K562 (cell line): ENCODE results near the gene EFNA2. TPM values are rescaled to one million over a fixed set of nuclear protein-coding genes. Genes with fewer than 3 reads are reported as not detected.

Source experiments
- CBX8 ChIP-seq: fragments of 200-600 bp; sonication (generic); IDR thresholded peaks from 2 replicates; pipeline ENCODE4 v1.6.1; 2012; ENCODE audit warnings: borderline replicate concordance, mixed run types, low read depth, mild to moderate bottlenecking, moderate library complexity, mixed read lengths, low read length, control low read depth, inconsistent platforms; ENCODE audit not compliant: poor library complexity, severe bottlenecking; ENCODE audit errors: extremely low read depth
- GTF2E2 ChIP-seq: fragments of 200-800 bp; sonication (Bioruptor generic); IDR thresholded peaks from 2 replicates; pipeline ENCODE4 v1.6.1; 2016; ENCODE audit warnings: missing genetic modification characterization, missing compliant biosample characterization
- KDM2B ChIP-seq: fragments of 250-450 bp; sonication (Bioruptor Pico); IDR thresholded peaks from 2 replicates; pipeline ENCODE4 v1.8.0; 2021; ENCODE audit warnings: mild to moderate bottlenecking, moderate library complexity
- PHF8 ChIP-seq: fragments of 200-600 bp; sonication (generic); IDR thresholded peaks from 2 replicates; pipeline ENCODE4 v1.6.1; 2012; ENCODE audit warnings: mixed run types, mild to moderate bottlenecking, inconsistent platforms, low read length, moderate library complexity, borderline replicate concordance
- RUNX1 ChIP-seq: sonication (generic); IDR thresholded peaks from 2 replicates; pipeline ENCODE4 v1.6.1; 2016; ENCODE audit warnings: antibody characterized with exemption, low read depth
- SP1 ChIP-seq: sonication (generic); formaldehyde crosslinking; IDR thresholded peaks from 2 replicates; pipeline ENCODE4 v1.8.1; 2022; ENCODE audit warnings: mild to moderate bottlenecking, missing genetic modification reagents
- XRCC3 ChIP-seq: fragments of 450-650 bp; IDR thresholded peaks from 2 replicates; pipeline ENCODE4 v1.6.1; 2017; ENCODE audit warnings: mild to moderate bottlenecking, moderate library complexity
- XRCC5 ChIP-seq: fragments of 200-400 bp; formaldehyde crosslinking; IDR thresholded peaks from 2 replicates; pipeline ENCODE4 v1.6.1; 2017; ENCODE audit warnings: low read depth, mild to moderate bottlenecking, low read length
- YY1 ChIP-seq, 3 experiments: IDR thresholded peaks; 2 replicates each; pipeline ENCODE4 v1.6.1; 2011; ENCODE audit warnings: low read length in 2 of 3, mild to moderate bottlenecking in 2 of 3, moderate library complexity in 2 of 3, borderline replicate concordance in 1 of 3, control low read depth in 1 of 3, low read depth in 1 of 3; ENCODE audit not compliant: insufficient read depth in 3 of 3, insufficient replicate concordance in 2 of 3, control insufficient read depth in 1 of 3, insufficient read length in 1 of 3; ENCODE audit errors: extremely low read depth in 1 of 3
- ZKSCAN8 ChIP-seq: fragments of 200-800 bp; sonication (Bioruptor generic); IDR thresholded peaks from 2 replicates; pipeline ENCODE4 v1.6.1; 2016; ENCODE audit warnings: missing genetic modification characterization, missing compliant biosample characterization
- polyA plus RNA-seq, 8 experiments: library from polyadenylated mRNA; depleted of rRNA in 4 of 8; stranded (reverse) in 5 of 8; unstranded in 3 of 8; fragments of >200 nt; fragmentation: Nextera tagmentation in 2 of 8; fragmentation: Illumina TruSeq in 1 of 8; extraction: Ambion mirVana in 2 of 8; extraction: Trizol in 1 of 8; gene quantifications; 2 replicates each; pipeline versions ENCODE4 v1.2.1 to v1.2.3, GENCODE V29; 2011 to 2014; ENCODE audit warnings: inconsistent platforms in 1 of 8, missing spikeins in 1 of 8
- total RNA-seq, 7 experiments: library from RNA; depleted of rRNA in 6 of 7; stranded (reverse); fragments of >200 nt in 6 of 7; fragmentation: Illumina TruSeq in 2 of 7; extraction: Trizol in 2 of 7; gene quantifications; 2 replicates each; pipeline versions ENCODE4 v1.2.1 to v1.2.3, GENCODE V29; 2011 to 2021; ENCODE audit warnings: low replicate concordance in 1 of 7
- TF ChIP-seq, protein P1 (sequence below), 3 experiments: fragments of 200-800 bp in 1 of 3; fragments of 250-450 bp in 1 of 3; fragments of 450-650 bp in 1 of 3; sonication (Bioruptor Pico) in 1 of 3; sonication (Bioruptor generic) in 1 of 3; formaldehyde crosslinking in 1 of 3; IDR thresholded peaks; 2 replicates each; pipeline versions ENCODE4 v1.6.1 to v1.8.0; 2016 to 2022; ENCODE audit warnings: mild to moderate bottlenecking in 2 of 3, missing genetic modification characterization in 2 of 3, missing compliant biosample characterization in 1 of 3, moderate library complexity in 1 of 3
- TF ChIP-seq, protein P2 (sequence below): fragments of 200-800 bp; sonication (Bioruptor generic); IDR thresholded peaks from 2 replicates; pipeline ENCODE4 v1.6.1; 2017; ENCODE audit warnings: missing genetic modification characterization, missing compliant biosample characterization
- TF ChIP-seq, protein P3 (sequence below): fragments of 450-650 bp; IDR thresholded peaks from 2 replicates; pipeline ENCODE4 v1.6.1; 2016; ENCODE audit warnings: antibody characterized with exemption
- TF ChIP-seq, protein P4 (sequence below): fragments of 150-350 bp; conservative IDR thresholded peaks from 2 replicates; pipeline ENCODE4 v1.6.1; 2014; ENCODE audit warnings: low read length

The EFNA2 gene
- total and polyA plus RNA-seq, 9 of the 15 experiments (the other 6 are each of a cell fraction or from before 2014, with no cell fraction given): 0.11 to 0.44 (median 0.15) TPM; not detected in 6

DNA sequence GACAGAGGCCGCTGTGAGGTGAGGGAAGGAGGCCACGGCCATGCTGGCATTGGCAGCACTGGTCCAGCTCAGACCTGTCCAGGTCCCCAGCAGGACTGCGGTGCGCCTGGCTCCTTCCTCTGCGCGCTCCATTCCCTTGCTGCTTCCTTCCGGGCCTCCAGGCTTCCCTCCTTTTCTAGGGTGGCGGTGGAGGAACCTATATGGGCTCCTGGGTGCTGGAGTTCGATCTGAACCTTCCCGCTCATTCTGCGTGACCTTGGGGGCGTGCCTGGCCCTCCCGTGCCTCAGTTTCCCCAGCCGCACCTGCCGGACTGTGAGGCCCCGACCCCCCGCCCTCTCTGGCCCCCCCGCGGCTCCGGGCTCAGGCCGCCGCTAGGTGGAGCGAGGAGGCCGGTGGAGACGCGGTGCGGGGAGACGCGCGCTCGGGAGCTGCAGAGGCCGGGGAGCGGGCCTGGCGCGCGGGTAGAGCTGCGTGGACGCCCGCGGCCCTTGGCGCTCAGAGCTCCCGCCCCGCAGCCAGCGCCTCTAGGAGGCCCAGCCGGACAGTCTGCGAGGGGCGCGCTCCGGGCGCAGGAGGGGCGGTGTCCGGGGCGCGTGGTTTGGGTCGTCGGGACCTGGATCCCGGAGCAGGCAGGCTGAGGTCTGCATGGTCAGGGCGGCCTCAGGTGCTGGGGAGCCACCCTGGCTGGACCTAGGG lies 29.9 kb downstream of the EFNA2 start (continued):
- no peak for TF ChIP-seq CBX8
- TF ChIP-seq SP1 (CRISPR knock-in tag): peak; percentile 46; the same call in 1 of the 2 replicates
- peak; percentile 87; the same call in 1 of the 2 replicates for TF ChIP-seq KDM2B (CRISPR knock-in tag)
- TF ChIP-seq, protein P1, sequence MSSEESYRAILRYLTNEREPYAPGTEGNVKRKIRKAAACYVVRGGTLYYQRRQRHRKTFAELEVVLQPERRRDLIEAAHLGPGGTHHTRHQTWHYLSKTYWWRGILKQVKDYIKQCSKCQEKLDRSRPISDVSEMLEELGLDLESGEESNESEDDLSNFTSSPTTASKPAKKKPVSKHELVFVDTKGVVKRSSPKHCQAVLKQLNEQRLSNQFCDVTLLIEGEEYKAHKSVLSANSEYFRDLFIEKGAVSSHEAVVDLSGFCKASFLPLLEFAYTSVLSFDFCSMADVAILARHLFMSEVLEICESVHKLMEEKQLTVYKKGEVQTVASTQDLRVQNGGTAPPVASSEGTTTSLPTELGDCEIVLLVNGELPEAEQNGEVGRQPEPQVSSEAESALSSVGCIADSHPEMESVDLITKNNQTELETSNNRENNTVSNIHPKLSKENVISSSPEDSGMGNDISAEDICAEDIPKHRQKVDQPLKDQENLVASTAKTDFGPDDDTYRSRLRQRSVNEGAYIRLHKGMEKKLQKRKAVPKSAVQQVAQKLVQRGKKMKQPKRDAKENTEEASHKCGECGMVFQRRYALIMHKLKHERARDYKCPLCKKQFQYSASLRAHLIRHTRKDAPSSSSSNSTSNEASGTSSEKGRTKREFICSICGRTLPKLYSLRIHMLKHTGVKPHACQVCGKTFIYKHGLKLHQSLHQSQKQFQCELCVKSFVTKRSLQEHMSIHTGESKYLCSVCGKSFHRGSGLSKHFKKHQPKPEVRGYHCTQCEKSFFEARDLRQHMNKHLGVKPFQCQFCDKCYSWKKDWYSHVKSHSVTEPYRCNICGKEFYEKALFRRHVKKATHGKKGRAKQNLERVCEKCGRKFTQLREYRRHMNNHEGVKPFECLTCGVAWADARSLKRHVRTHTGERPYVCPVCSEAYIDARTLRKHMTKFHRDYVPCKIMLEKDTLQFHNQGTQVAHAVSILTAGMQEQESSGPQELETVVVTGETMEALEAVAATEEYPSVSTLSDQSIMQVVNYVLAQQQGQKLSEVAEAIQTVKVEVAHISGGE (CRISPR knock-in tag; IDR thresholded peaks at IDR 0.05): peak in 1 of 3 experiments; percentile 73; a peak in 2 of 6 replicates
- TF ChIP-seq, protein P2, sequence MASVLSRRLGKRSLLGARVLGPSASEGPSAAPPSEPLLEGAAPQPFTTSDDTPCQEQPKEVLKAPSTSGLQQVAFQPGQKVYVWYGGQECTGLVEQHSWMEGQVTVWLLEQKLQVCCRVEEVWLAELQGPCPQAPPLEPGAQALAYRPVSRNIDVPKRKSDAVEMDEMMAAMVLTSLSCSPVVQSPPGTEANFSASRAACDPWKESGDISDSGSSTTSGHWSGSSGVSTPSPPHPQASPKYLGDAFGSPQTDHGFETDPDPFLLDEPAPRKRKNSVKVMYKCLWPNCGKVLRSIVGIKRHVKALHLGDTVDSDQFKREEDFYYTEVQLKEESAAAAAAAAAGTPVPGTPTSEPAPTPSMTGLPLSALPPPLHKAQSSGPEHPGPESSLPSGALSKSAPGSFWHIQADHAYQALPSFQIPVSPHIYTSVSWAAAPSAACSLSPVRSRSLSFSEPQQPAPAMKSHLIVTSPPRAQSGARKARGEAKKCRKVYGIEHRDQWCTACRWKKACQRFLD: peak; percentile 45; the same call in 1 of the 2 replicates
- peak; percentile 29; the same call in 1 of the 2 replicates for TF ChIP-seq PHF8
- TF ChIP-seq YY1 (IDR thresholded peaks at IDR 0.05; ENCODE audit: borderline replicate concordance in 1 of 3, control insufficient read depth in 1 of 3, extremely low read depth in 1 of 3, insufficient read depth in 3 of 3, insufficient read length in 1 of 3, insufficient replicate concordance in 2 of 3, low read depth in 1 of 3, low read length in 2 of 3): peak in 1 of 3 experiments; percentile 24
- TF ChIP-seq, protein P3, sequence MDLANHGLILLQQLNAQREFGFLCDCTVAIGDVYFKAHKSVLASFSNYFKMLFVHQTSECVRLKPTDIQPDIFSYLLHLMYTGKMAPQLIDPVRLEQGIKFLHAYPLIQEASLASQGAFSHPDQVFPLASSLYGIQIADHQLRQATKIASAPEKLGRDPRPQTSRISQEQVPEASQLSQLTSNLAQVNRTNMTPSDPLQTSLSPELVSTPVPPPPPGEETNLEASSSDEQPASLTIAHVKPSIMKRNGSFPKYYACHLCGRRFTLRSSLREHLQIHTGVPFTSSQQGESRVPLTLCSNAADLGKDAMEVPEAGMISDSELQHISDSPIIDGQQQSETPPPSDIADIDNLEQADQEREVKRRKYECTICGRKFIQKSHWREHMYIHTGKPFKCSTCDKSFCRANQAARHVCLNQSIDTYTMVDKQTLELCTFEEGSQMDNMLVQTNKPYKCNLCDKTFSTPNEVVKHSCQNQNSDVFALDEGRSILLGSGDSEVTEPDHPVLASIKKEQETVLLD: peak; percentile 43; the same call in 1 of the 2 replicates
- no peak for TF ChIP-seq GTF2E2 (tag)
- TF ChIP-seq, protein P4, sequence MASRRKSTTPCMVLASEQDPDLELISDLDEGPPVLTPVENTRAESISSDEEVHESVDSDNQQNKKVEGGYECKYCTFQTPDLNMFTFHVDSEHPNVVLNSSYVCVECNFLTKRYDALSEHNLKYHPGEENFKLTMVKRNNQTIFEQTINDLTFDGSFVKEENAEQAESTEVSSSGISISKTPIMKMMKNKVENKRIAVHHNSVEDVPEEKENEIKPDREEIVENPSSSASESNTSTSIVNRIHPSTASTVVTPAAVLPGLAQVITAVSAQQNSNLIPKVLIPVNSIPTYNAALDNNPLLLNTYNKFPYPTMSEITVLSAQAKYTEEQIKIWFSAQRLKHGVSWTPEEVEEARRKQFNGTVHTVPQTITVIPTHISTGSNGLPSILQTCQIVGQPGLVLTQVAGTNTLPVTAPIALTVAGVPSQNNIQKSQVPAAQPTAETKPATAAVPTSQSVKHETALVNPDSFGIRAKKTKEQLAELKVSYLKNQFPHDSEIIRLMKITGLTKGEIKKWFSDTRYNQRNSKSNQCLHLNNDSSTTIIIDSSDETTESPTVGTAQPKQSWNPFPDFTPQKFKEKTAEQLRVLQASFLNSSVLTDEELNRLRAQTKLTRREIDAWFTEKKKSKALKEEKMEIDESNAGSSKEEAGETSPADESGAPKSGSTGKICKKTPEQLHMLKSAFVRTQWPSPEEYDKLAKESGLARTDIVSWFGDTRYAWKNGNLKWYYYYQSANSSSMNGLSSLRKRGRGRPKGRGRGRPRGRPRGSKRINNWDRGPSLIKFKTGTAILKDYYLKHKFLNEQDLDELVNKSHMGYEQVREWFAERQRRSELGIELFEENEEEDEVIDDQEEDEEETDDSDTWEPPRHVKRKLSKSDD: no peak
- peak; percentile 31; the same call in 1 of the 2 replicates for TF ChIP-seq ZKSCAN8 (CRISPR knock-in tag)
- TF ChIP-seq XRCC3: no peak
- no peak for TF ChIP-seq RUNX1
- TF ChIP-seq XRCC5: 0 out of 2 replicates have a peak, but pooled peaks have one; percentile 59
